Dermis microvascular lymphatic vessel endothelial cell (primary cell): ENCODE data around the gene UBE2F. TPM values are rescaled to one million over a fixed set of nuclear protein-coding genes. Genes with fewer than 3 reads are reported as not detected.
"Not testable (repeated sequence)": the region's sequence is repeated elsewhere in the genome, so short reads cannot be mapped to it uniquely, and the experiment has no call there.

Source experiments
- DNase-seq, 2 donors: peaks; one replicate each; pipeline versions ENCODE4 v3.0.0 to v3.0.0-alpha.2; 2010; ENCODE audit warnings: low read depth in 2 of 2
- total RNA-seq: library from RNA; depleted of rRNA; stranded (reverse); fragments of >200 nt; gene quantifications from 2 replicates; pipeline ENCODE4 v1.2.1, GENCODE V29; 2014

Gene UBE2F
- total RNA-seq, 1 donor from 2014 or later, result 31.1 TPM

- DNase-seq, result no peak
These were observed 23.3 kb upstream of the UBE2F start for GRCh38 chr2:237943395-237944094.

- no peak for DNase-seq
These were observed 22.5 kb upstream of the UBE2F start for GRCh38 chr2:237944302-237944701.

- no peak for DNase-seq
These were observed 20.4 kb upstream of the UBE2F start for GRCh38 chr2:237946423-237946822.

DNA sequence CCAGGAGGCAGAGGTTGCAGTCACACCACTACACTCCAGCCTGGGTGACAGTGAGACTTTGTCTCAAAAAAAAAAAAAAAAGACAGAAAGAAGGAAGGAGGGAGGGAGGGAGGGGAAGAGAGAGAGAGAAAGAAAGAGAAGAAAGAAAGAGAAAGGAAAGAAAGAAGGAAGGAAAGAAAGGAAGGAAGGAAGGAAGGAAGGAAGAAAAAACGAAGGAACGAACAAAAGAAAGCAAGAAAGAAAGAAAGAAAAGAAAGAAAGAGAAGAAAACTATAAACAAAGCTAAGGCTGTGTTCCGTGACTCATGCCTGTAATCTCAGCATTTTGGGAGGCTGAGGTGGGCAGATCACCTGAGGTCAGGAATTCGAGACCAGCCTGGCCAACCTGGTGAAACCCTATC is 15.5 kb upstream of the UBE2F start:
- DNase-seq, result not testable (repeated sequence)

DNA sequence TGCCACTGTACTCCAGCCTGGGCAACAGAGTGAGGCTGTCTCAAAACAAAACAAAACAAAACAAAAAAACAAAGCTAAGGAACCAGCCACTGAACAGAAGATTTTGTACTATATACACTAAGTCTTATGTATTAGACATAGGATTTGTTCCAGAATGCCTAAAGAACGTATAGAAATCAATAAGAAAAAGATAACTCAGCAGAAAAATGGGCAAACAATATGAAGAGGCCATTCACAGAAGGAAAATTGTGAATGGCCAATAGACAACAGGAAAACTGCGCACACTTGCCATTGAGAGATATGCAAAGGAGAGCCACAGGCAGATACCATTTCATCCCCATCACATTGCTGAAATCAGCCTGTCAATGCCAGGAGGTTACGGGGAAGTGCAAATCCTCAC is 14.9 kb upstream of the UBE2F start:
- DNase-seq, result no peak

- DNase-seq, result no peak
These were observed 14.0 kb upstream of the UBE2F start for GRCh38 chr2:237952851-237953250.

- DNase-seq, result no peak
These were observed 11.0 kb upstream of the UBE2F start for GRCh38 chr2:237955640-237956401.

DNA sequence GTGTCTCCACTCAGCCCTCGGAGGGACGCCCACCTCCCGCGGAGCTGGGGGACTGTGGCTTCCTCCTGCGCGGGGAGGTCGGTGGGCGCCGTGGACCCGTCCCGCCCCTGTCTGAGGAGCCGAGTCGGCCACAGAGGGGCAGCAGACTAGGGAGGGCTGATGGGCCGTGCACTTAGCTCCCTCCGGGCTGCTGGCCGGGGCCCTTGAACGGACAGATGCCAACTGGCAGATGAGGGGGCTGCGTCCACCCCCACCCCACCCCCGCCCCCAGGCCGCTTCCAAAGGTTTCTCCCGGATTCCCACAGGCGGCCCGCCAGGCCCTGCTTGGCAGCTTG is 10.4 kb upstream of the UBE2F start:
- no peak for DNase-seq

- DNase-seq, result no peak
These were observed 5.2 kb upstream of the UBE2F start for GRCh38 chr2:237961637-237962036.

- DNase-seq, result no peak
These were observed 4.3 kb upstream of the UBE2F start for GRCh38 chr2:237962432-237963084.

- not testable (repeated sequence) for DNase-seq
These were observed 3.3 kb upstream of the UBE2F start for GRCh38 chr2:237963490-237963991.

GRCh38 chr2:237964194-237964577 is 2.6 kb upstream of the UBE2F start:
- DNase-seq, result no peak

- no peak for DNase-seq
These were observed 2.0 kb upstream of the UBE2F start for GRCh38 chr2:237964578-237965404.

GRCh38 chr2:237965844-237966243 is 970 bp upstream of the UBE2F start:
- not testable (repeated sequence) for DNase-seq

GRCh38 chr2:237966250-237966564 is 607 bp upstream of the UBE2F start:
- no peak for DNase-seq

DNA sequence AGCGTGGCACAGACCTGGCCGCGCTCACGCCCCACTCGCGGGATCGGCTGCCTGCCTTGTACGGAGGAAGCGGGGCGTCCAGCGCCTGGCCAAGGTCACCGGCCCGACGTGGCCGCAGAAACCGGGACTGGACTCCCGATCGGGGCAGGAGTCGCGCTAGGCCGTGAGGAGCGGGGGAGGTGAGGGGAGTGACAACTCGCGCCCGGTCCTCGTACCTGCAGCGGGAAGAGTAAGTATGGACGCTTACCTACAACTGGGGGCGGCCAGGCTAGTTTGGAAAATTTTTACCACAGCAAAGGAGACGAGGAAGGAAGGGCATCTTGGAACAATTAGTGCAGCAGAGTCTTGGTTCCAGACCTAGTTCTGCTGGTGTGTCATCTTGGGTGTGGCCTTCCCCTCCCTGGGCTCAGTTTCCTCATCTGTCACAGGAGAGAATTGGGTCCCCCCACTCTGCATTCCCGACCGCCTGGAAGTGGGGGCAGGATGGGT is 693 bp downstream of the UBE2F start:
- peak in 1 of 2 donors; percentile 35 for DNase-seq

DNA sequence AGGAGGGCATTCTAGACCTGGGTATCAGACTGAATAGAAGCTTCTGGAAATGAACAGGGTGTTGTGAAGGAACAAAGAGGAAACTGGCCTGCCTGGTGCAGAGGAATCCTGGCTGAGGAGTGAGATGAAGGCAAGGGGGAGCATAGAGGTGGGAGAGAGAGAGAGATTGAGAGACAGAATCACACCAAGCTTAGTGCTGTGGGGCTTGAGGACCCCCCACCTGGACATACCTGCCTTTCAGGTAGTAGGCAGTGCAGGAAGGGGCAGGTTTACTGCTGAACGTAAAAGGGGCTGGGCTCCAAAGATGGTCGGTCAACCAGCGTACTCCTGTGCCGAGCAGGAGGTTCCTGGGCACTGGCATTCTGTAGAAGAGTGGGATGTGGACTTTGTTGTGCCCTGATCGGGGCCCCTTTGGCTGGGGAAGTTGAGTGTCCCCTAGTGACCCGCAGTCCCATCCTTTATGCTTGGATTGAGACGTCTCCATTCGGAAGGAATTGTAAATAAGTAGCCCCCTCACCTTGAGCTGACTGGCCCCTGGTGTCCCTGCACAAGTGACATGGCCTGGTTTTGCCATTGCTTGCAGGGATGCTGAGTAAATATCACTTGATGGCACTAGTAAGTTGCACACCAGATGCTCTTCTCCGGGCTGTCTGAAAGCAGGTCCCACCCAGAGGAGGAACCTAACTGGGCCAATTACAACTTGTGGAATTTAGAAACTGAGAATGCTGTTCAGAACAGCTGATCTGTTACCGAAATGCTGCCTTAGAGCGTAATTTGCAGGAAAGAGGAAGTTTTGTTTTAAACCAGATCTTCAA is 1.4 kb downstream of the UBE2F start:
- DNase-seq, result peak; percentile 27 to 36

GRCh38 chr2:237971661-237972060 is 4.8 kb downstream of the UBE2F start:
- no peak for DNase-seq

GRCh38 chr2:237972211-237972610 is 5.4 kb downstream of the UBE2F start:
- DNase-seq, result no peak

DNA sequence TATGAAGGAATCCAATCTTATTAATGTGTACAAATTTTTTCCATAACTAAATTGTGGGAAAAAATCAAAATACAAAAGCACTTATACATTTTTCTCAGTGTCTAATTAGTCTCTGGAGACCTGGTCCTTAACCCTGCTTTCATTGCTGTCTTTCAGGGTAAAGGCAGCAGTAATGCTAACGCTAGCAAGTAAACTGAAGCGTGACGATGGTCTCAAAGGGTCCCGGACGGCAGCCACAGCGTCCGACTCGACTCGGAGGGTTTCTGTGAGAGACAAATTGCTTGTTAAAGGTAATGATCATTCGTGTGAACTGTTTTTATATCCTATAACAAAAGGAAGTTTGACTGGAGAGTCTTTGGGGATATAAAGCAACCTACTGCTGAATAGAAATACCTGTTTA is 6.1 kb downstream of the UBE2F start:
- no peak for DNase-seq

- no peak for DNase-seq
These were observed 10.6 kb downstream of the UBE2F start for GRCh38 chr2:237977380-237977779.
